GM10266 (cell line): ENCODE results near the gene RASA1.

Source experiments
- DNase-seq: peaks from one replicate; pipeline ENCODE4 v3.0.0; 2012; ENCODE audit errors: extremely low spot score
- CTCF ChIP-seq: IDR thresholded peaks from 2 replicates; pipeline ENCODE4 v1.5.1; 2012; ENCODE audit warnings: mild to moderate bottlenecking, low read depth; ENCODE audit not compliant: control insufficient read depth, insufficient read depth; ENCODE audit errors: missing control alignments

Gene RASA1

GRCh38 chr5:87403409-87403808, 135.7 kb downstream of the RASA1 start:
- TF ChIP-seq CTCF = no peak
- no peak for DNase-seq

- no peak for TF ChIP-seq CTCF
- no peak for DNase-seq
Observed at GRCh38 chr5:87403899-87404298, 136.2 kb downstream of the RASA1 start.

GRCh38 chr5:87404359-87404758, 136.7 kb downstream of the RASA1 start:
- no peak for DNase-seq
- TF ChIP-seq CTCF = no peak

- TF ChIP-seq CTCF = no peak
- DNase-seq = no peak
Observed at GRCh38 chr5:87405472-87406155, 137.9 kb downstream of the RASA1 start.

- no peak for DNase-seq
- no peak for TF ChIP-seq CTCF
Observed at GRCh38 chr5:87408204-87408603, 140.5 kb downstream of the RASA1 start.

GRCh38 chr5:87410931-87411330, 143.2 kb downstream of the RASA1 start:
- TF ChIP-seq CTCF = no peak
- no peak for DNase-seq

- no peak for TF ChIP-seq CTCF
- no peak for DNase-seq
Observed at GRCh38 chr5:87411586-87411972, 143.9 kb downstream of the RASA1 start.
